Ishikawa (cell line): ENCODE measurements around the gene RNF175.

Source experiments
- EP300 ChIP-seq: IDR thresholded peaks from 2 replicates; pipeline ENCODE4 v1.6.1; 2012; ENCODE audit warnings: borderline replicate concordance
- FOXM1 ChIP-seq: IDR thresholded peaks from 2 replicates; pipeline ENCODE4 v1.6.1; 2012; ENCODE audit warnings: low read depth, borderline replicate concordance
- USF1 ChIP-seq: IDR thresholded peaks from 2 replicates; pipeline ENCODE4 v1.6.1; 2012

GRCh38 chr4:153763404-153763803, 3.6 kb upstream of the RNF175 start:
- TF ChIP-seq FOXM1 (no peak), USF1 (no peak), EP300 (no peak)
